MM.1S (cell line): Measurements from ENCODE around the gene DAG1.

Experiments used
- EZH2 ChIP-seq: fragments of 300-600 bp; sonication (generic); optimal IDR thresholded peaks from 2 replicates; pipeline ENCODE3; 2017; ENCODE audit warnings: low read depth, mild to moderate bottlenecking, antibody characterized with exemption, low read length, mixed read lengths
- EZH2phosphoT487 ChIP-seq: fragments of 300-600 bp; sonication (generic); IDR thresholded peaks from 2 replicates; pipeline ENCODE4 v1.6.1; 2018; ENCODE audit warnings: antibody characterized with exemption, low read length
- TF ChIP-seq, protein P1 (sequence below): fragments of 300-600 bp; sonication (generic); IDR thresholded peaks from 2 replicates; pipeline ENCODE4 v1.5.1; 2016; ENCODE audit warnings: antibody characterized with exemption, low read length, mixed read lengths

DNA sequence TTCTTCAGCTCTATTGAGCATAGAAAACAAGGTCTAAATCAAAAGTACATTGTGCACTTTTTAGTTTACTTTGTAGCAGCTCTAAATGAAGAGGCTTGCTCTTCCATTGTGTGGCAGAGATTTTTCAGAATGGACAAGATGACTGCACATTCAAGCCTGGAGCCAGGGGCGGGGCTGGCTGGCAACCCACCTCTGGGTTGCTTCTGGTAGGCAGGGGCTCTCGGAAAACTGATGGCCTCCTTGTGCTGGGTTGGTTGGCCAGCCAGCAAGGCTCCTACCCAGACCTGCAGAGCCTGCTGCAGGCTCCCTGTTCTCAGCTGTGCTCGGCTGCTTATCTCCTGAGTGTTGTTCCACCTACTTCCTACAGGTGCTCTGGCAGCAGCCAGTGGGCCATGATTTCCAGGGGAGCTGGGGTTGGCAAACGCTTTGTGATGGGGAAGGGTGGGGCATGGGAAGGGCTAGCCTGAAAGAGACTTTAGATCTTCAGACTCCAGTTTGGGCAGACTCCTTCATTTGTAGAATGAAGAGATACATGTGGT, 93.0 kb downstream of the DAG1 start:
- TF ChIP-seq EZH2 (no peak), EZH2phosphoT487 (no peak)
- TF ChIP-seq, protein P1, sequence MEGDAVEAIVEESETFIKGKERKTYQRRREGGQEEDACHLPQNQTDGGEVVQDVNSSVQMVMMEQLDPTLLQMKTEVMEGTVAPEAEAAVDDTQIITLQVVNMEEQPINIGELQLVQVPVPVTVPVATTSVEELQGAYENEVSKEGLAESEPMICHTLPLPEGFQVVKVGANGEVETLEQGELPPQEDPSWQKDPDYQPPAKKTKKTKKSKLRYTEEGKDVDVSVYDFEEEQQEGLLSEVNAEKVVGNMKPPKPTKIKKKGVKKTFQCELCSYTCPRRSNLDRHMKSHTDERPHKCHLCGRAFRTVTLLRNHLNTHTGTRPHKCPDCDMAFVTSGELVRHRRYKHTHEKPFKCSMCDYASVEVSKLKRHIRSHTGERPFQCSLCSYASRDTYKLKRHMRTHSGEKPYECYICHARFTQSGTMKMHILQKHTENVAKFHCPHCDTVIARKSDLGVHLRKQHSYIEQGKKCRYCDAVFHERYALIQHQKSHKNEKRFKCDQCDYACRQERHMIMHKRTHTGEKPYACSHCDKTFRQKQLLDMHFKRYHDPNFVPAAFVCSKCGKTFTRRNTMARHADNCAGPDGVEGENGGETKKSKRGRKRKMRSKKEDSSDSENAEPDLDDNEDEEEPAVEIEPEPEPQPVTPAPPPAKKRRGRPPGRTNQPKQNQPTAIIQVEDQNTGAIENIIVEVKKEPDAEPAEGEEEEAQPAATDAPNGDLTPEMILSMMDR = no peak
